ENCODE measurements around the gene TRIM38. TPM values are rescaled to one million over a fixed set of nuclear protein-coding genes. Genes with fewer than 3 reads are reported as not detected.

The TRIM38 gene
- total RNA-seq, 1 experiment from 2014 or later = 7.1 TPM

DNA sequence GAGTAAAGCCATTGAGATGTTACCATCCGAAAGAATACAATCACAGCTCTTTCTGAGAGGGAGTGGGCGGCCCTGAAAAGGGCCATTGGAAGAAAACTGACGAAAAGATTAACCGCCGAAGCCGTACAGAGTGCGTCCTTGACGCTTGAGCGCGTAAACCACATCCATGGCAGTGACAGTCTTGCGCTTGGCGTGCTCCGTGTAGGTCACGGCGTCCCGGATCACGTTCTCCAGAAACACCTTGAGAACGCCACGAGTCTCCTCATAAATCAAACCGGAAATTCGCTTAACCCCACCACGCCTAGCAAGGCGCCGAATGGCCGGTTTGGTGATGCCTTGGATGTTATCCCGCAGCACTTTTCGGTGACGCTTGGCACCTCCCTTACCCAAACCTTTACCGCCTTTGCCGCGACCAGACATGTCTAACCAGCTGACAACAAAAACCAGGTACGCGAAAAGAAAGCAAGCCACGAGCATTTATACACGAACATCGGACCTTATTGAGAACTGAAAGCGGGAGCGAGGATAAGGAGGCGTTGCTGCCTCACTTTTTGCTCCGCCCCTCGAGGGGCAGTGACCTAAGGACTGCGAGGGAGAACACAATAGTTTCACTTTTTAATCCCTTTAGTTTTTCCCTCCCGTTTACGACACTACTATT, 64.4 kb downstream of the TRIM38 start:
- DNase-seq (ENCODE audit: low spot score) = peak; percentile 96

GRCh38 chr6:26027491-26028211, 65.0 kb downstream of the TRIM38 start:
- no peak for DNase-seq (ENCODE audit: low spot score)

DNA sequence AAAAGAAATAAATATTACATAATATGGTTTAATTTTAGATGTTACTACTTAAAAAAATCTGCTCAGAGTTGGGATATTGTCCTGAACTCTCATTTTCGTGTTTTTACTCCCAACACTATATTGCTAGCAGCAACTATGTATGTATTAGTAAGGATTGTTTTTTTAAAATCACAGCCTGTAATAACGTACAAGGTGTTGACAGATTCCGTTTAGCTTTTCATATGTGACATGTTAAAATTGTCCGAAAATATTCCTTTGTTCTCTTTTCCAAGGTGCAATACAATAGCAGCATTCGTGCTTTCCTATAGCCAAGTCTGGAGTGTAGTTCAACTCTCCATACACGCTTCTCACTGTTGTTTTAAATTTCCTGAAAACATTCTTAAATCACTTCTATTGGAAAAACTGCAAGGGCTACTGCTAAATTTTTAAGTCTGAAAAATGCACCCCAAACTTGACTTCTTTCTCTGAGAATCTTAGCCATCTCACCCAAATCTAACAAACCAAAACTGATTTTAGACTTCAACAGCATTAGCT, 65.7 kb downstream of the TRIM38 start:
- DNase-seq (ENCODE audit: low spot score) = no peak

DNA sequence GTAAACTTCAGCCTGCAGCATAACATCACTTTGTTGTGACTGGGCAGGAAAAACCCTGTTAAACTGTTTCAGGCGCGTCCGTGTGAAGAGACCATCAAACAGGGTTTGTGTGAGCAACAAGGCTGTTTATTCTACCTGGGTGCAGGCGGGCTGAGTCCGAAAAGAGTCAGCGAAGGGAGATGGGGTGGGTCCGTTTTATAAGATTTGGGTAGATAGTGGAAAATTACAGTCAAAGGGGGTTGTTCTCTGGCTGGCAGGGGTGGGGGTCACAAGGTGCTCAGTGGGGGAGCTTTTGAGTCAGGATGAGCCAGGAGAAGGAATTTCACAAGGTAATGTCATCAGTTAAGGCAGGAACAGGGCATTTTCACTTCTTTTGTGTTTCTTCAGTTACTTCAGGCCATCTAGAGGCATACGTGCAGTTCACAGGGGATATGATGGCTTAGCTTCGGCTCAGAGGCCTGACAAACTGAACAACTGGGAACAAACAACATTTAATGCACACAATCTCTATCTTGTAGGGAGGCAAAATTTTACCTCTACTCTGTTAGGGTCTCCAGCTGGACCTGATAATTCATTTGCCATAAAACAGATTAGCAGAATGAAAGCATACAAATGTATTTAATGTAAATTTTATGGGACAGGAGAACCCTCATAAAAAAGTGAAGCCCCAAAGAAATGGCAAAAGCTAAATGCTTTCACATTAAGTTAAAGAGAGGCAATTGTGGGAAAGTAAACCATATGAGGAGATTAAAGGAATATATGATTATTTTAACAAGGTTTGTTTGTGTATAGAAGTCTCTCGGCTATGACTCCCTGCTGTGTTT, 66.4 kb downstream of the TRIM38 start:
- peak; percentile 23 for DNase-seq (ENCODE audit: low spot score)

- DNase-seq (ENCODE audit: low spot score) = no peak
These were observed 66.9 kb downstream of the TRIM38 start for GRCh38 chr6:26029570-26029856.

DNA sequence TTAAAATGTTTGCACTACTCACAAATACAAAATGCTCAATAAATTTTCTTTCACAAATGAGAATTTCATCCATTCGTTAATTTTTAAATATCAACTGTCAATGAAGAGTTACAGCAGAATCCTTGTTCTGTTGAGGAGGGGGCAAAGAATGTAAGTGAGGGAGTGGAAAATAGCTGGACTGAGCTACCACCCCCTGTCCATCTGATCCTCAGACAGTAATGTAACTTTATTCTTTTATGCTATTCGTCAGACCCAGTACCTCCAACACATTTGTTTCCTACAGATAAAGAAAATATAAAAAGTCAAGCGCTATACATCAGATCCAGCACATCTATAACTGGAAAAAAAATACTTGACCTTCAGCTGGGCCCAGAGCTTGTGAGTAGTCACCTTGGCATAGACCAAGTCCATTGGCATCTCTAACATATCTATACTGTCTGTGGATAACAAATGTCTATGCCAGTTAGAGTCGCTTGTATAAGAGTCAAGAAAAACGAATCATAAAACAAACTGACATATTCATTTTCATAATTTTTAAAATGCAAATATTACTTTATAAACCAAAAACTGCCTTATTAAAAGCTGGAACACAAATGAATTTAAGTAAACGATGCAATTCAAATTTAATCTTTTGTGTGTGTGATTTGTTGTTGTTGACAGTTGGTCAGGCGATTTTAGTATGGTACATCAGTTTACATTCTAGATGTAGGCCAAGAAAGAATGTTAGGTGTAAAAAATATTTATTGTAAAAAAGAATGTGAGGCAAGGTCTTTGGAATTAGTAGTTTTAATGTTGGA, 67.5 kb downstream of the TRIM38 start:
- no peak for DNase-seq (ENCODE audit: low spot score)

DNA sequence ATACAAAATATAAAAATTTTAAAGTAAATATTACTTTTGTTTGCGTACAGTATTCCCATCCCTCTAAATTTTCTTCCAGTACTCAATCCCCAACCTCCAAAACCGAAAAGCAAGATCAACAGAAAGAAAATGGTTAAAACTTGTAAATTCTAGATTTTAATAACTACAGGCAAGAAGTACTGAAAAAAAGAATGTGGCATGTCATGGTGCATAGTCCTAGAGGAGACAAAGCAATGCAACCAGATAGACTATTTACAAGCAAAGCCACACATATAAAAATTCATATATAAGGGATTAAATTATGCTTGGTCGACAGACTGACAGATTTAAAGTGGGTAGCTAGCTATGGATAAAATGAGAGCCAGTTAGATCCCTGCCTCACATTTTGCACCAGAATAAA, 68.1 kb downstream of the TRIM38 start:
- DNase-seq (ENCODE audit: low spot score) = peak; percentile 16

DNA sequence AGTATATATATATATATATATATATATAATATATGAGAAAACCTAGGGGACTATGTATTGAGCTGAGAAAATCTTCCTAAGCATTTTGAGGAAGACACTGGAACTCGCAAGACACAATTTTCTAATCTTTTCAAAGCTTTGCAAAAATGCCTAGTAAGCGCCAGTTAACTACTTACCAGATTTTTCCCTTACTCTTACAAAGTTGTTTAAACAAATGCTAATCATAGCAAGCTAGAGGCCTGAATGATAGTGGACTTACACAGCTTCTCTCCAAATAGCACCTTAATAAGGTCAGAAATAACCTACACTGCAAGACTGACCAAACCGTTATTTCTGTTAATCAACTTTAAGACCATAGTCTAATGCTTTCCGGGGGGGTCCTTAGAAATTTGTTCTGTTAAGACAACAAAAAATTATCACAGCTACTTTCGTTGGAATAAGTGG, 68.6 kb downstream of the TRIM38 start:
- DNase-seq (ENCODE audit: low spot score) = peak; percentile 29

GRCh38 chr6:26031595-26032339, 69.2 kb downstream of the TRIM38 start:
- DNase-seq (ENCODE audit: low spot score) = peak; percentile 97

DNA sequence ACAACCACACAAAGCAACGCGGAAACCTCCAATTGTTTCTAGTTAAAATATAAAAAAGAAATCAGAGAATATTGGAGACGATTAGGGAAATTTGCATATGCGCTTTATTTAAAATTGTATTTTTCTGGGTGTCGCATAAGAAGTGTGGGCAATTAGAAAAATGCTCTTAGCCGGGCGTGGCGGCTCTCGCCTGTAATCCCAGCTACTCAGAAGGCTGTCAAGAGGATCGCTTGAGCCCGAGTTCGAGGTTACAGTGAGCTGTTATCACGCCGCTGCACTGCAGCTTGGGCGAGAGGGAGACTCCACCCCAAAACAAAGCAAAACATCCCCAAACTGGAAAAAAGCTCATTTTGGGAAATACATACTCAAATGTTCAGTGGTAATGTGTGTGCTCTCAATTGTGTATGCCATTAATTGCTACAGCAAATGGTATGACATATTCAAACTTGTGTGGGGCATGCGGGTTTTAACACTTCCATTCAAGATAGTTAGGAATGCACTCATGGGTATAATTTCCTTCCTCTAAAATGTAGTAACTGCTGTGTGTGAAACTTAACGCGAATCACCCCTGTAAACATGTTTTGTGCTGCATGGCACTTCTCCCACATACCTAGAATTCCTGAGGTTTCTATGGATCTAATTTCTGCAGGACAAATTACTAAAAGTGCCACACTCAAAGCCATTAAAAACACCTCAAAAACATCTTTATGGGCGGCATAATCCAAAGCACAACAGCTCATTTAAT, 69.9 kb downstream of the TRIM38 start:
- peak; percentile 56 for DNase-seq (ENCODE audit: low spot score)

DNA sequence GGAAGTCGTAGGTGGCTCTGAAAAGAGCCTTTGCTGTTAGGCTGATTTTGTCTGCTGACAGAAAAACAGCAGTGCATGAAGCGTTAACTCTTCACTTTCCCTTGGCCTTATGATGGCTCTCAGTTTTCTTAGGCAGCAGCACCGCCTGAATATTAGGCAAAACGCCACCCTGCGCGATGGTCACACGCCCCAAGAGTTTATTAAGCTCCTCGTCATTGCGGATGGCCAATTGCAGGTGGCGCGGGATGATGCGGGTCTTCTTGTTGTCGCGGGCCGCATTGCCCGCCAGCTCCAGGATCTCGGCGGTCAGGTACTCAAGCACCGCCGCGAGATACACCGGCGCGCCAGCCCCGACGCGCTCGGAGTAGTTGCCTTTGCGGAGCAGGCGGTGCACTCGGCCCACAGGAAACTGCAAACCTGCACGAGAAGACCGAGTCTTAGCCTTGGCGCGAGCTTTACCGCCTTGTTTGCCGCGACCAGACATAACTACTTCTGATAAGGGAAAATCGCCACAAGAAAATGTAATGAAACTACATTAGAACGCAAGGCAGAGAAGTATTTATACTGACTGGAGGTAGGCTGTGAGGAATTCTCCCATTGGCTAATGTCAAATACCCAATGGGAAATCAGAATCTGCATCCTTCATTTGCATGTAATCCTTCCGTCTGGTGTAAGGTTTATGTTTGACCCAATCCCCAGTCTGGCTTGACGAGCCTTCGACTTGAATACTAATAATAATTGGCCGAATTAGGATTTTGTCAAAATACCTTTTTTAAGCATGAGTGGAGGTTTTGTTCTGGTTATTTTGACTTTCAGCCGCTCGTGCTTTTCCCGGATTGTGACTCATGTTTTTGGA, 70.7 kb downstream of the TRIM38 start:
- DNase-seq (ENCODE audit: low spot score) = peak; percentile 97

DNA sequence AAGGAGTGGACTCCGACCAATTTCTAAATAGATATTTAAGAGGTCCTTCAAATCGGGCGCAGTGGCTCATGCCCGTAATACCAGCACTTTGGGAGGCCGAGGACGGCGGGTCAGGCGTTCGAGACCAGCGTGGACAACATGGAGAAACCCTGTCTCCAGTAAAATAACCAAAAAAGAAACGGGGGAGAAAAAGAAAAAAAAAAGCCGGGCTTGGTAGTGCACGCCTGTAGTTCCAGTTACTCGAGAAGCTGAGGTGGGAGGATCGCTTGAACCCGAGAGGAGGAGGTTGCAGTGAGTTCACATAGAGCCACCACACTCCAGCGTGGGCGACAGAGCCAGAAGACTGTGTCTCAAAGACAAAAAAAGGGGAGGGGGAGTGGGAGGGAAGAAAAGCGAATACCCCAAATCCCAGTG, 71.3 kb downstream of the TRIM38 start:
- peak; percentile 44 for DNase-seq (ENCODE audit: low spot score)

GRCh38 chr6:26034905-26035304, 72.3 kb downstream of the TRIM38 start:
- DNase-seq (ENCODE audit: low spot score) = no peak

Other genes with a start within 250 kb of the TRIM38 start
- gene SLC17A4, start 208.1 kb upstream of the TRIM38 start, total RNA-seq (2014; rRNA removed; shearing (Covaris generic)) = not detected in 2 replicates
- not detected in 2 replicates for gene SLC17A1, start 130.8 kb upstream of the TRIM38 start, total RNA-seq (2014; rRNA removed; shearing (Covaris generic))
- 0.39 TPM in 1 of 2 replicates, not detected in the other for gene SLC17A3, start 88.6 kb upstream of the TRIM38 start, total RNA-seq (2014; rRNA removed; shearing (Covaris generic))
- gene SLC17A2, start 32.1 kb upstream of the TRIM38 start, total RNA-seq (2014; rRNA removed; shearing (Covaris generic)) = not detected in 2 replicates
- 7.8 and 13.4 TPM in 2 replicates for gene HFE, start 124.6 kb downstream of the TRIM38 start, total RNA-seq (2014; rRNA removed; shearing (Covaris generic))

All from H4 (cell line).